HEK293 (cell line): ENCODE data around the gene NUCB1.

ENCODE experiments used
- CTCF ChIA-PET: fragments of 350-600 bp; formaldehyde crosslinking; extraction: SDS; loops from one replicate; lab custom pipeline; 2021; ENCODE audit warnings: antibody characterized with exemption; lab: Yijun Ruan, JAX
- POLR2A ChIA-PET: fragments of 300-600 bp; formaldehyde crosslinking; extraction: SDS; loops from one replicate; lab custom pipeline; 2020; ENCODE audit warnings: antibody characterized with exemption, inconsistent platforms; lab: Yijun Ruan, JAX
- H3K27ac ChIP-seq: fragments of 200-500 bp; sonication (Bioruptor generic); 2 replicates; pipeline ENCODE4 v1.5.1; 2014; ENCODE audit warnings: low read depth, low read length, control low read depth, inconsistent platforms; ENCODE audit errors: extremely low read depth
- H3K36me3 ChIP-seq, 2 experiments: fragments of 200-500 bp in 1 of 2; sonication (Bioruptor generic) in 1 of 2; 1 replicate in 1 of 2; 2 replicates in 1 of 2; pipeline ENCODE4 v1.5.1; 2014 to 2017; ENCODE audit warnings: inconsistent platforms in 2 of 2, low read length in 2 of 2; ENCODE audit not compliant: control insufficient read depth in 2 of 2, insufficient read depth in 1 of 2
- H3K4me1 ChIP-seq: fragments of 200-500 bp; sonication (Bioruptor generic); 2 replicates; pipeline ENCODE4 v1.5.1; 2014; ENCODE audit warnings: mild to moderate bottlenecking, low read length, inconsistent platforms; ENCODE audit not compliant: control insufficient read depth, insufficient read depth
- H3K4me3 ChIP-seq: 2 replicates; pipeline ENCODE4 v1.5.1; 2011; ENCODE audit warnings: low read depth, mild to moderate bottlenecking, control low read depth, low read length, moderate library complexity
- H3K9me3 ChIP-seq: fragments of 200-500 bp; sonication (Bioruptor generic); 2 replicates; pipeline ENCODE4 v1.5.1; 2014; ENCODE audit warnings: low read depth, low read length, inconsistent platforms; ENCODE audit not compliant: control insufficient read depth, insufficient read depth
- ATF2 ChIP-seq: fragments of 450-650 bp; formaldehyde crosslinking; IDR thresholded peaks from 2 replicates; pipeline ENCODE4 v1.5.1; 2016; ENCODE audit warnings: missing biosample characterization, missing genetic modification characterization, low read depth
- CTCF ChIP-seq: fragments of 450-650 bp; formaldehyde crosslinking; IDR thresholded peaks from 2 replicates; pipeline ENCODE4 v1.5.1; 2016; ENCODE audit warnings: missing biosample characterization, missing genetic modification characterization
- EGR2 ChIP-seq: fragments of 450-650 bp; formaldehyde crosslinking; IDR thresholded peaks from 2 replicates; pipeline ENCODE4 v1.5.1; 2016; ENCODE audit warnings: low read depth, missing biosample characterization, missing genetic modification characterization
- GLI2 ChIP-seq: fragments of 450-650 bp; formaldehyde crosslinking; IDR thresholded peaks from 2 replicates; pipeline ENCODE4; 2017; ENCODE audit warnings: missing biosample characterization, missing genetic modification characterization, low read depth, borderline replicate concordance
- INSM2 ChIP-seq: fragments of 450-650 bp; formaldehyde crosslinking; IDR thresholded peaks from 2 replicates; pipeline ENCODE4 v1.5.1; 2016; ENCODE audit warnings: missing biosample characterization, missing genetic modification characterization
- KLF1 ChIP-seq: fragments of 450-650 bp; formaldehyde crosslinking; IDR thresholded peaks from 2 replicates; pipeline ENCODE4 v1.5.1; 2016; ENCODE audit warnings: missing biosample characterization, missing genetic modification characterization
- KLF17 ChIP-seq: fragments of 450-650 bp; formaldehyde crosslinking; IDR thresholded peaks from 2 replicates; pipeline ENCODE4 v1.5.1; 2016; ENCODE audit warnings: missing biosample characterization, missing genetic modification characterization
- MZF1 ChIP-seq: fragments of 450-650 bp; formaldehyde crosslinking; IDR thresholded peaks from 2 replicates; pipeline ENCODE4 v1.5.1; 2017; ENCODE audit warnings: missing biosample characterization, missing genetic modification characterization, borderline replicate concordance
- SCRT2 ChIP-seq: fragments of 450-650 bp; formaldehyde crosslinking; IDR thresholded peaks from 2 replicates; pipeline ENCODE4 v1.5.1; 2016; ENCODE audit warnings: missing biosample characterization, missing genetic modification characterization
- YY1 ChIP-seq: fragments of 450-650 bp; formaldehyde crosslinking; IDR thresholded peaks from 2 replicates; pipeline ENCODE4 v1.5.1; 2018; ENCODE audit warnings: missing biosample characterization, missing genetic modification characterization
- YY2 ChIP-seq: fragments of 450-650 bp; formaldehyde crosslinking; IDR thresholded peaks from 2 replicates; pipeline ENCODE4 v1.5.1; 2016; ENCODE audit warnings: missing biosample characterization, missing genetic modification characterization
- ZBTB11 ChIP-seq: fragments of 450-650 bp; formaldehyde crosslinking; conservative IDR thresholded peaks from 2 replicates; pipeline ENCODE4 v1.5.1; 2016; ENCODE audit warnings: low read depth, missing biosample characterization, missing genetic modification characterization
- ZBTB21 ChIP-seq: fragments of 450-650 bp; formaldehyde crosslinking; IDR thresholded peaks from 2 replicates; pipeline ENCODE4 v1.5.1; 2017; ENCODE audit warnings: missing biosample characterization, missing genetic modification characterization
- ZBTB44 ChIP-seq: fragments of 450-650 bp; IDR thresholded peaks from 2 replicates; pipeline ENCODE4 v1.5.1; 2018; ENCODE audit warnings: missing biosample characterization, mild to moderate bottlenecking, missing genetic modification characterization
- ZNF211 ChIP-seq: fragments of 450-650 bp; formaldehyde crosslinking; IDR thresholded peaks from 2 replicates; pipeline ENCODE4 v1.5.1; 2016; ENCODE audit warnings: low read depth, missing biosample characterization, missing genetic modification characterization
- ZNF354C ChIP-seq: fragments of 450-650 bp; formaldehyde crosslinking; IDR thresholded peaks from 2 replicates; pipeline ENCODE4 v1.5.1; 2016; ENCODE audit warnings: missing biosample characterization, missing genetic modification characterization, low read depth, borderline replicate concordance
- ZNF645 ChIP-seq: fragments of 450-650 bp; formaldehyde crosslinking; IDR thresholded peaks from 2 replicates; pipeline ENCODE4; 2016; ENCODE audit warnings: missing biosample characterization, missing genetic modification characterization
- ZNF768 ChIP-seq: fragments of 450-650 bp; formaldehyde crosslinking; IDR thresholded peaks from 2 replicates; pipeline ENCODE4 v1.5.1; 2018; ENCODE audit warnings: missing biosample characterization, mild to moderate bottlenecking, missing genetic modification characterization
- ZNF791 ChIP-seq: fragments of 450-650 bp; formaldehyde crosslinking; IDR thresholded peaks from 2 replicates; pipeline ENCODE4 v1.5.1; 2016; ENCODE audit warnings: missing biosample characterization, missing genetic modification characterization
- ZSCAN30 ChIP-seq: fragments of 450-650 bp; IDR thresholded peaks from 2 replicates; pipeline ENCODE4 v1.5.1; 2018; ENCODE audit warnings: missing biosample characterization, mild to moderate bottlenecking, missing genetic modification characterization, moderate library complexity
- ZXDB ChIP-seq: fragments of 450-650 bp; formaldehyde crosslinking; IDR thresholded peaks from 2 replicates; pipeline ENCODE4 v1.5.1; 2016; ENCODE audit warnings: missing biosample characterization, missing genetic modification characterization

NUCB1 gene

GRCh38 chr19:48872884-48873475 lies 27.1 kb upstream of the NUCB1 start (continued):
- TF ChIP-seq ZNF354C (tag by site-specific recombination) (no peak), ZNF768 (tag by site-specific recombination) (no peak), KLF1 (tag by site-specific recombination) (peak; percentile 56), ZBTB44 (tag by site-specific recombination) (peak; percentile 9; the same call in 1 of the 2 replicates), ZBTB11 (peak; percentile 43; the same call in 1 of the 2 replicates), YY1 (tag by site-specific recombination) (no peak), EGR2 (tag by site-specific recombination) (no peak), ZSCAN30 (tag by site-specific recombination) (0 out of 2 replicates have a peak, but pooled peaks have one; percentile 37), INSM2 (0 out of 2 replicates have a peak, but pooled peaks have one; percentile 65), KLF17 (tag by site-specific recombination) (peak; percentile 60; the same call in 1 of the 2 replicates), SCRT2 (tag by site-specific recombination) (no peak), YY2 (tag by site-specific recombination) (no peak), MZF1 (tag by site-specific recombination) (no peak), ZNF211 (tag by site-specific recombination) (no peak)

GRCh38 chr19:48873476-48874302 lies 26.4 kb upstream of the NUCB1 start:
- H3K36me3 ChIP-seq = peaks cover 0 to 29% of the 10 kb centered on the region in 2 experiments; a peak in 2 of 3 replicates
- H3K9me3 ChIP-seq = no peaks in the 10 kb centered on the region
- peak overlapping the region; percentile 93 for H3K27ac ChIP-seq
- peak overlapping the region; percentile 80 for H3K4me3 ChIP-seq
- ChIA-PET POLR2A (interaction anchor here (0.5 to 3.2 kb wide), 17 partner anchors 13 to 255 kb away, joined by 3 to 33 read pairs (median 8); partner anchors contain the start of genes BAX, FTL, GYS1 and NUCB1), CTCF (interaction anchor here (0.6 to 4.1 kb wide), 10 partner anchors 31 to 236 kb away, joined by 3 to 22 read pairs (median 3); partner anchors contain the start of genes GYS1, HSD17B14 and RUVBL2)
- peaks cover 25% of the 10 kb centered on the region for H3K4me1 ChIP-seq
- TF ChIP-seq CTCF (tag by site-specific recombination) = no peak
- no peak for TF ChIP-seq GLI2
- TF ChIP-seq ZBTB21 (tag by site-specific recombination) = 0 out of 2 replicates have a peak, but pooled peaks have one; percentile 6
- no peak for TF ChIP-seq ZSCAN30 (tag by site-specific recombination)
- no peak for TF ChIP-seq ZNF791 (tag by site-specific recombination)
- TF ChIP-seq ATF2 (tag by site-specific recombination) = no peak
- TF ChIP-seq ZXDB (tag by site-specific recombination) = no peak
- TF ChIP-seq ZNF645 = no peak
